Measurements from ENCODE around the gene KCNJ8.
"Not testable (repeated sequence)": the region's sequence is repeated elsewhere in the genome, so short reads cannot be mapped to it uniquely, and the experiment has no call there.

Gene KCNJ8

DNA sequence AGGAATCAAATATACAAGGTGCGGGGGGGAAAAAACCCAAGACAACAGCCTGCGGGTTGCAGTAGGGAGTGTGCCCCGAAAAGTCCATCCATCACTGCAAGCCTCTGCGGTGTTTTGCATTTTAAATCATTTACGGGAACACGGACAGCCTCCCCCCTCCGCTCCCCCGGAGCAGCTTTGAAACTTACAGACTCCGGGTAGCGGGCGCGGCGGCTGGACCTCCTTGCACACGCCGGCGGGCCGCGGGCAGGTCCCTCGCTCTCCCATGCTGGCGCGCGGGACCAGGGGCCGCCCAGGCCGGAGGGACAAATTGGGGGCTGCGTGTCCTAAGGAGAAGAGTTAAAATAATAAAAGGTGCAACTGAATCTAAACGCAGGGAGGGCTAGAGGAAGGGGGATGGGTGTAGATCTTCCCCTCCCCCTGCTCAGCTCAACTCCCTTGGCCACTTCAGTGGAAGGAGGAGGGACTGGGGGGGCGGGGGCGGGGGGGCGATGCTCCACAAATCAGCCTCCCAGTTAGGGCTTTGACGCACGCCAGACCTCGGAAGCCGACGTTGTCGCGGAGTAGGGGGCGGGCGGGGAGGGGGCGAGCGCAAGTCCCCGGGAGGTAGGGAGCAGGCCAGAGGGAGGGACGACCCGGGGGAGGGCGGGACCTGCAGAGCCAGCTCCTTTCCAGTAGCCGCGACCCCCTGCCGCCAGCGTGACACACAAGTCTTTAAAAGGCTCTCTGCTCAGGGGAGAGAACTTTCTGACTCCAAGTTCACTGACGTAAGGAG is at the start of gene KCNJ8:
Gene KCNJ8, minus strand, starts transcription at position 349 of the 775 bp plus-strand sequence. CDS start 1,090 bp downstream, outside the sequence.
- DNase-seq (ENCODE audit: low read depth in 2 of 2), result no peak

DNA sequence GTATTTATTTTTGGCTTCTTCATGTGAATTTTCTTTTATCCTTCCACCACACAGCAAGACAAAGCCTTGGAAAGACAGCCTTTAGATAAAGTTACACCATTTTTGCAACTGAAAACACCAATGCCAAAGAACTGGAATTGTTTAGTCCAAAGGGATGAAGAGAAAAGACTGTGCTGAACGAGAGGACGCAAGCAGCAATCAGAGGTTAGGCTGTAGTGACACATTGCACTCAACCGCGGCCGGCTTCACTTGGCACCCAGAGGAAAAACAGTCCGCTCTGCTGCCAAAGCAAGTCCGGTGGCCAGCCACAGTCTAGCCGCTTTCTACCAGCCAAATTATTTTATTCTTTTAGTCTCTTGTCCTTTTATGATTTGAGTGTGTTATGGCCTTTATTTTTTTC is 49.1 kb upstream of the KCNJ8 start:
- DNase-seq (ENCODE audit: low read depth in 2 of 2), result no peak

DNA sequence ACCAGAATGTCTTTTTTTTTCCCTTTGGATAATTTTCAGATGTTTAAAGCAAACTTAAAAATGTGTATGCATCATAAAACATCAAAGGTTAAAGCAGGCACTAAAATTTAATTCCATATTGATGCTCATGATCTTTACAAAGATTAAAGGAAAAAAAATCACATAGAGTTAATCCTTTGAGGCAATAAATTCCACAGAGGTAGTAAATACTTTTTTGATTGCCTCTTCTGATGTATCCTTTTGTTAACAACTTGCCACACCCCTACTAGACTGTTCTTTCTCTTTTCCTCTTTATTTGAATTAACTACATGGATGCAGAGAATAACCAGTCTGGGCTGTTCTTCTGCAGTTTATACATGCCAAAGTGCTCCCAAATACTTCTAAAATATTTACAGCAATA is 45.2 kb upstream of the KCNJ8 start:
- DNase-seq (ENCODE audit: low read depth in 2 of 2), result no peak

GRCh38 chr12:21819236-21819635 is 44.7 kb upstream of the KCNJ8 start:
- no peak for DNase-seq (ENCODE audit: low read depth in 2 of 2)

DNA sequence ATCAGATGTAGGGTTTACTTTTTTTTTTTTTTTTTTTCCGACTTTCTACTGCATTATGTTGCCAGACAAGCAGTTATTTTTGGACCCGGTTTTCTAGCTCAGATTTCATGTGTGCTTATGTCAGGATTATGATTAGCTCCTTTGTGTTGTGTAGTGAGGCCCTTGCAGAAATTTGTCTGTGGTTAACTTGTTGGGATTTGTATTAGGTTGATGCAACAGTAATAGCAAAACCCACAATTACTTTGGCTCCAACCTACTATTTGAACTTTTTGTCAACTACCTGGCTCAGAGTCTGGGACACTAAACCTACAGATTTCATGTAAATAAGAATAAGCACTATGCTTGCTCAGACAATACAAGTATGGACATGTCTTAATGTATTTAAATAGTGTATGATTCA is 44.1 kb upstream of the KCNJ8 start:
- DNase-seq (ENCODE audit: low read depth in 2 of 2), result no peak

- DNase-seq (ENCODE audit: low read depth in 2 of 2), result no peak
Observed at GRCh38 chr12:21815306-21816062, 41.0 kb upstream of the KCNJ8 start.

- DNase-seq (ENCODE audit: low read depth in 2 of 2), result no peak
Observed at GRCh38 chr12:21814814-21815213, 40.3 kb upstream of the KCNJ8 start.

- no peak for DNase-seq (ENCODE audit: low read depth in 2 of 2)
Observed at GRCh38 chr12:21814327-21814726, 39.8 kb upstream of the KCNJ8 start.

DNA sequence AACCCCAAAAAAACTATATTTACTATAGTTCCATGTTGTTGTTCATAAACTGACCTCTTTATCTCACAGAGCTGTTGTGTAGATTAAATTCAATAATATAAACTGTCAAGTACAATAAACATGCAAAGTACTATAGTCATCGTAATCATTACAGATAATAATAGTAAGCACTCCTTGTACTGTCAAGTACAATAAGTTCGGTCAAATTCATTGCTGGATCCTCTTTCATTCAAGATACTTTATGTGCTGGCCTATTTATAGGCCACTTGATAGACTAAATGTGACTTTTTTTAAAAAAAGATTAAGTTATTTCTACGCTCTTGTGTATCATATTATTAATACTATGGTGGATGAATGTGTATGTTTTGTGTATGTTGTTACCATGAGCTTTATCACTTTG is 39.2 kb upstream of the KCNJ8 start:
- DNase-seq (ENCODE audit: low read depth in 2 of 2), result no peak

DNA sequence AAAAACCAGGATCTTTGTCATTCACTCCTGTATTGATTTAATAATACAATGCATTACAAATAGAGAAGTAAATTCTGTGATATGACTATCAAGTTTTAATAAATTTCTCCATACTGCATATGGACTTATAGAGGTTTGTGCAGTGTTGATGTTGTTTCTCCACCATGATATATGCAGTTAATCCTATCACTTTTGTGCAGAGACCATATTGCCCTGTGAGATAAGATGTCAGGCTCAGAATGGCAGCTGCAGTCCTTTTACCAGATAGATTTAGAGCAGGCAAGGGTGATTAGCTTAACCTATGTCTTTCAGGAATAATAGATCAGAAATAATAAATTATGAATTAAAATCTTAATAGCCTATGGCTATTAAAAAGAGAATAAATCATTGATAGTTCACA is 38.6 kb upstream of the KCNJ8 start:
- DNase-seq (ENCODE audit: low read depth in 2 of 2), result no peak

DNA sequence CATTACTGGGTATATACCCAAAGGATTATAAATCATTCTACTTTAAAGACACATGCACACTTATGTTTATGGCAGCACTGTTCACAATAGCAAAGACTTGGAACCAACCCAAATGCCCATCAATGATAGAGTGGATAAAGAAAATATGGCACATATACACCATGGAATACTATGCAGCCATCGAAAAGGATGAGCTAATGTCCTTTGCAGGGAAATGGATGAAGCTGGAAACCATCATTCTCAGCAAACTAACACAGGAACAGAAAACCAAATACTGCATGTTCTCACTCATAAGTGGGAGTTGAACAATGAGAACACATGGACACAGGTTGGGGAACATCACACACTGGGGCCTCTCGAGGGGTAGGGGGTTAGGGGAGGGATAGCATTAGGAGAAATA is 37.8 kb upstream of the KCNJ8 start:
- not testable (repeated sequence) for DNase-seq (ENCODE audit: low read depth in 2 of 2)

DNA sequence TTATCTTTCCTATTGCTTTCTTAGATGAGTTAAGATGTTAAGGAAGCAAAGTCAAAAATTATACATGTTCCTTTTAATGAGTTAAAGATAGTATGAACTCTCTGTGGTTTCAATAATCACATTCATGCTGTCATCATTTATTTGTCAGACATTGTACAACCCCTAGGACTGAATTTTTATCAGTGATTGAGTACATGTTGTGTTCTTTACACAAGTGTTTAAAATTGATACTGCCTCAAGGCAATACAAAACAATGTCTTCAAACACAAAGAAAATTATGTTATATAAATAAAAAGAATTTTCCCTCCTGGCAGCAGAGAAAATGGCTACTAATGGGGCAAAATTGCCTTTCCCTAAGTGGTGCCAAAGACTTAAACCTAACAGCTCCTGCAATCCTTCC is 34.6 kb upstream of the KCNJ8 start:
- DNase-seq (ENCODE audit: low read depth in 2 of 2), result no peak

GRCh38 chr12:21806255-21806654 is 31.7 kb upstream of the KCNJ8 start:
- DNase-seq (ENCODE audit: low read depth in 2 of 2), result no peak

DNA sequence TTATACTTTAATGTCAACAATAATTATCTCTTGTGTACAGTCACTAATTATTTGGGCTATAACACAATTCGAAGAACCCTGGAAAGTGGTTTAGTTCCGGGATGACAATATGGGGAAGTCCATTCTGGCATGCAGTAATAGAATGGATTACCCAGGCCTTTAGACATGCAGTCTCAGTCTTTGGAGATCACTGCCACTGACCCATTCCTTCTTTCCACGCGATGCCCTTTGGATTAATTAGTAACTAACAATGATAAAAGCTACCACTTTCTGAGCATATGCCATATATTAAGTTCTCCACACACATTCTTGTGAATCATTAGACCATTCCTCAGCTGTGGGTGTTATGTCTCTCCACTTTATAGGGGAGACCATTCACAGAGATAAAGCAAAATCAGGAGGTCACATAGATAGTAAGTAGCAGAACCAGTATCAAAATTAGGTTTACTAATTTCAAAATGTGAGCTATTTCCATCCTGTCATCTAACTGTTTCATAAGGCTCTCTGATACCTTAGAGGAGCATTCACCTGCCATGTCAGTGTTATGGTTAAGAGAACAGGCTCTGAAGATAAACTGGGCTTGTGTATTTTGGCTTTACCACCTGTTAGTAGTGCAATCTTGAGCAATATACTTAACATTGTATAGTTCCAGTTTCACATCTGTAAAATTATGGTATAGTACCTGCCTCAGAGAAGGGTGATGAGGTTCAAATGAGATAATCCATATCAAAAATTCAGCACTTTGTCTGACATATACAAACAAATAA is 27.2 kb upstream of the KCNJ8 start:
- DNase-seq (ENCODE audit: low read depth in 2 of 2), result no peak

DNA sequence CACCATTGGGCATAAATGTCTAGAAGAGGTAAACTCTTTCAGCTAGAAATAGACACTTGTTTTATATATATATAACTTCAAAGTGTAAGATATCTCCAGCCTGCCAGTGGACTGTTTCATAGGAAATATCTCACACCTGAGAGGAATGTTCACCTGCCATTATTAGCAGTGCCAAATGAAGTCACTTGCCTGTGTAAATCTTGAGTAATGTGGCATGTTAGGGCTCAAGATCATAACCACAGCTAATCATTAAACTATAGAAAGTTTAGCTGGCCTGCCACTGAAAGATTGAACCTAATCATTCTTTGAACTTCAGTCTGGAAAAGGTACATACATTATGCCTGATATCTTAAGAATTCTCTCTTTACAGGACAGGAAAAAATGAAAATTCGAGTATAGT is 25.5 kb upstream of the KCNJ8 start:
- DNase-seq (ENCODE audit: low read depth in 2 of 2), result no peak

DNA sequence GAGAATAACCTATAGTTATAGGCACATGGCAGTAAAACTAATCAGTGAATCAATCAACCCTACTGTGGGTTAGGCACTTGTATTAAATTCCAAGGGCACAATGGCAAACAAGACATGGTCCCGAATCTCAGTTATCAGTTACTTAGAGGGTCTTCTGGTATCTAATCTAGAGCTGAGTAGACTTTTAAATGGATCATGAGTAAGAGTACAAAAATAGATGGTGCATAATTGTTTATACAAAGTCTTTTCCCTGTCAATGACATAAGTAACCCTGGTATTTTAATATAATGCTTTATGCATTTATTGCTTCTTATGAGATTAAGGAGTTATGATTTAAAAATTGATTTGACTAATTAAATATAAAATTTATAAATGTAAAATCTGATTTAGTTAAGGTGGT is 23.0 kb upstream of the KCNJ8 start:
- no peak for DNase-seq (ENCODE audit: low read depth in 2 of 2)

GRCh38 chr12:21795648-21796328 is 21.3 kb upstream of the KCNJ8 start:
- no peak for DNase-seq (ENCODE audit: low read depth in 2 of 2)

DNA sequence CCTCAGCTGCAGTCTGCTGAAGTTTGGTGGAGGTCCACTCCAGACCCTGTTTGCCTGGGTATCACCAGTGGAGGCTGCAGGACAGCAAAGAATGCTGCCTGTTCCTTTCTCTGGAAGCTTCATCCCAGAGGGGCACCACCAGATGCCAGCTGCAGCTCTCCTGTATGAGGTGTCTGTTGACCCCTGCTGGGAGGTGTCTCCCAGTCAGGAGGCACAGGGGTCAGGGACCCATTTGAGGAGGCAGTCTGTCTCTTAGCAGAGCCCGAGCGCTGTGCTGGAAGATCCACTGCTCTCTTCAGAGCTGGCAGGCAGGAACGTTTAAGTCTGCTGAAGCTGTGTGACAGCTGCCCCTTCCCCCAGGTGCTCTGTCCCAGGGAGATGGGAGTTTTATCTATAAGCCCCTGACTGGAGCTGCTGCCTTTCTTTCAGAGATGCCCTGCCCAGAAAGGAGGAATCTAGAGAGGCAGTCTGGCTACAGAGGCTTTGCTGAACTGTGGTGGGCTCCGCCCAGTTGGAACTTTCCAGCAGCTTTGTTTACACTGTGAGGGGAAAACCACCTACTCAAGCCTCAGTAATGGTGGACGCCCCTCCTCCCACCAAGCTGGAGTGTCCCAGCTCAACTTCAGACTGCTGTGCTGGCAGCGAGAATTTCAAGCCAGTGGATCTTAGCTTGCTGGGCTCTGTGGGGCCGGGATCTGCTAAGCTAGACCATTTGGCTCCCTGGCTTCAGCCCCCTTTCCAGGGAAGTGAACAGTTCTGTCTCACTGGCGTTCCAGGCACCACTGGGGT is 20.5 kb upstream of the KCNJ8 start:
- DNase-seq (ENCODE audit: low read depth in 2 of 2), result not testable (repeated sequence)

DNA sequence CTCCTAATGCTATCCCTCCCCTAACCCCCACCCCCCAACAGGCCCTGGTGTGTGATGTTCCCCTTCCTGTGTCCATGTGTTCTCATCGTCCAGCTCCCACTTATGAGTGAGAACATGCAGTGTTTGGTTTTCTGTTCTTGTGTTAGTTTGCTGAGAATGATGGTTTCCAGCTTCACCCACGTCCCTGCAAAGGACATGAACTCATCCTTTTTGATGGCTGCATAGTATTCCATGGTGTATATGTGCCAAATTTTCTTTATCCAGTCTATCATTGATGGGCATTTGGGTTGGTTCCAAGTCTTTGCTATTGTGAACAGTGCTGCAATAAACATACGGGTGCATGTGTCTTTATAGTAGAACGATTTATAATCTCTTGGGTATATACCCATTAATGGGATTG is 15.2 kb upstream of the KCNJ8 start:
- not testable (repeated sequence) for DNase-seq (ENCODE audit: low read depth in 2 of 2)

GRCh38 chr12:21788089-21788983 is 13.8 kb upstream of the KCNJ8 start:
- no peak for DNase-seq (ENCODE audit: low read depth in 2 of 2)
